ENCODE measurements around the gene EXT2. TPM values are rescaled to one million over a fixed set of nuclear protein-coding genes. Genes with fewer than 3 reads are reported as not detected.
A peak's percentile ranks its signal among the peaks of the same experiment; 100 is the strongest.

EXT2 gene
- total and polyA plus RNA-seq, 8 donors, result 14.4 to 36.3 (median 24.9) TPM

DNA sequence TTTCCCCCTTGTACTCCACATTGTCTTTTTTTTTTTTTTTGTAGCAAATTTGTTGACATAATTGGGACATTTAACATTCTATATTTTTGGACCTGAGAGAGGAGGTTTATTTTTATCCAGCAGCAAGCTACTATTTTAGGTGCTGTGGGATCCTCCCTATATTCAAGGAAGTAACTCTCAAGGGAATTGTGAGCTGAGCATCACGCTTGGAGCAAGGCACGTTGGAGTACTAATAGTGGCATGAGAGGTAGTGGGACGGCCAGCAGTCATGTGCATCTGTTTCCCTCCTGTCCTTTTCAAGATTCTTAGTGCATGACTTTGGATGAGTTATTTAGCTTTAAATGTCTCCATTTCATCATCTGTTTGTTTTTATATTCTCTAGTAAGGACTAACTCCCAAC lies 52.3 kb downstream of the EXT2 start:
- Histone ChIP-seq H3K9me3 (no peaks in the 10 kb centered on the region), H3K27me3 (no peaks in the 10 kb centered on the region), H3K27ac (no peak overlapping the region), H3K4me1 (no peaks in the 10 kb centered on the region), H3K36me3 (peaks cover 0 to 3% (median 0%) of the 10 kb centered on the region in 3 donors), H3K4me3 (no peak overlapping the region)
- 90 to 99% methylated on average over 3 of the region's 3 CpGs for WGBS, 2 donors
- TF ChIP-seq, protein P1, sequence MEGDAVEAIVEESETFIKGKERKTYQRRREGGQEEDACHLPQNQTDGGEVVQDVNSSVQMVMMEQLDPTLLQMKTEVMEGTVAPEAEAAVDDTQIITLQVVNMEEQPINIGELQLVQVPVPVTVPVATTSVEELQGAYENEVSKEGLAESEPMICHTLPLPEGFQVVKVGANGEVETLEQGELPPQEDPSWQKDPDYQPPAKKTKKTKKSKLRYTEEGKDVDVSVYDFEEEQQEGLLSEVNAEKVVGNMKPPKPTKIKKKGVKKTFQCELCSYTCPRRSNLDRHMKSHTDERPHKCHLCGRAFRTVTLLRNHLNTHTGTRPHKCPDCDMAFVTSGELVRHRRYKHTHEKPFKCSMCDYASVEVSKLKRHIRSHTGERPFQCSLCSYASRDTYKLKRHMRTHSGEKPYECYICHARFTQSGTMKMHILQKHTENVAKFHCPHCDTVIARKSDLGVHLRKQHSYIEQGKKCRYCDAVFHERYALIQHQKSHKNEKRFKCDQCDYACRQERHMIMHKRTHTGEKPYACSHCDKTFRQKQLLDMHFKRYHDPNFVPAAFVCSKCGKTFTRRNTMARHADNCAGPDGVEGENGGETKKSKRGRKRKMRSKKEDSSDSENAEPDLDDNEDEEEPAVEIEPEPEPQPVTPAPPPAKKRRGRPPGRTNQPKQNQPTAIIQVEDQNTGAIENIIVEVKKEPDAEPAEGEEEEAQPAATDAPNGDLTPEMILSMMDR (IDR thresholded peaks at IDR 0.05), result no peak
- intact Hi-C loops (cut with DNase I), result no loop called here
- FAIRE-seq (no peak), DNase-seq (no peak), ATAC-seq (no peak)

DNA sequence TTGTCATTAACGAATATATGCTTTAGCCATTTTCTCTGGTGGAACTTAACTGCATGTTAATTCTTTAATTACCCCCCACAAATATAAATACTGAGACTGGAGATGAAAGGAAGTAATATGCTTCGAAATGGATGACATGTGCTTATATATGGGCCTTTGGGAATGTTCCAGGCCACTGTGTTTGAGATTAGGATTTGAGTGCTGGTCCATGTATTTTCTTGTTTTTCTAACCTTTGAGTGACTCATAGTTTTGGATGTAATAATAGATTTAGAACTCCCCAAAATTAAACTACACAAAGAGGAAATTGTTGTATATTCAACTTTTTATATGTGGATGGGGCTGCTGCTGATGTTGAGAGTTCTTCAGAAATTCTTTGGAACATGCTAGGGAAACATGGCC lies 54.2 kb downstream of the EXT2 start:
- FAIRE-seq (no peak), DNase-seq (no peak), ATAC-seq (no peak)
- TF ChIP-seq, protein P1 (IDR thresholded peaks at IDR 0.05), result no peak
- Histone ChIP-seq H3K4me1 (no peaks in the 10 kb centered on the region), H3K9me3 (no peaks in the 10 kb centered on the region), H3K27ac (no peak overlapping the region), H3K27me3 (no peaks in the 10 kb centered on the region), H3K36me3 (no peaks in the 10 kb centered on the region), H3K4me3 (no peak overlapping the region)
- WGBS, 2 donors, result 88 to 92% methylated on average over 2 of the region's 2 CpGs
- intact Hi-C loops (cut with DNase I), result no loop called here

DNA sequence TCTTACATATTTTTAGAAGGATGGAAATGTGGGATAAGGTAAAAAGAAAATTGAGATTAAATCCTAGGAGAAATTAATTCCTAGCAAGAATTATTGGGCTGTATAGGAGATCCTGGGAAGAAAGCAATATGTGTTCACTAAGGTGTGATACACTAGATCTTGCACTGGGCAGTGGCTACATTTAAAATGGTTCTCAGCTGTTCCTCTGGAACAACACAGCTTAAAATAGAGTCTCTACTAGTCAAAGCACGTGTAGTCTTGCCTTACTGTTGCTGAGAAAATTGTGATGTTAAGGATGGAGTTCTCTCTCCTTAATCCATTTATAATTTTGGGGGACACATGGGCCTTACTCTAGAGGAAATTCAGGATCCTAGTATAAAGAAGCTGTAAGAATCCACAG lies 54.9 kb downstream of the EXT2 start:
- no peaks in the 10 kb centered on the region for H3K9me3 ChIP-seq
- WGBS, 2 donors, result 83 to 91% methylated on average over 1 of the region's 1 CpG
- H3K27ac ChIP-seq, result no peak overlapping the region
- intact Hi-C loops (cut with DNase I), result no loop called here
- H3K4me3 ChIP-seq, result no peak overlapping the region
- H3K27me3 ChIP-seq, result no peaks in the 10 kb centered on the region
- TF ChIP-seq, protein P1 (IDR thresholded peaks at IDR 0.05), result no peak
- H3K36me3 ChIP-seq, result no peaks in the 10 kb centered on the region
- DNase-seq (no peak), ATAC-seq (no peak), FAIRE-seq (no peak)
- no peaks in the 10 kb centered on the region for H3K4me1 ChIP-seq

DNA sequence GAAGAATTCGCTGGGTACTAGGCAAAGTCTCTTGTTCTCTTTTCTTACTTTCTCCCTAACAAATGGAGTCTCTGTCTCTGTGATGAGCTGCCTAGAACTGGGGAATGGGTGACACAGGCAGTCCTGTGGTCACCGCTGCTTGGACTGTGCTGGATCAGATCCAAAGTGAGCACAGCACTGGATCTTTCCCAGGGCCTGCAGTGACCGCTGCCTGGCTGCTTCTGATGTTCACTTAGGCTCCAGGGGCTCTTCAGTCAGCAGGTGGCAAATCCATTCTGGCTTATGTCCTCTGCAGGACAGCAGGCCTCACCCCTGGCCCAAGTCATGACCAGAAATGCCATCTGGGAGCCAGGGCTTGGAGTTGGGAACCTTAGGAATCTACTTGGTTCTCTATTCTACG lies 61.5 kb downstream of the EXT2 start:
- FAIRE-seq (no peak), DNase-seq (no peak), ATAC-seq (no peak)
- no peak overlapping the region for H3K4me3 ChIP-seq
- TF ChIP-seq, protein P1 (IDR thresholded peaks at IDR 0.05), result no peak
- WGBS, 2 donors, result 96 to 97% methylated on average over 4 of the region's 4 CpGs
- intact Hi-C loops (cut with DNase I), result no loop called here
- H3K9me3 ChIP-seq, result no peaks in the 10 kb centered on the region
- H3K27me3 ChIP-seq, result no peaks in the 10 kb centered on the region
- H3K36me3 ChIP-seq, result no peaks in the 10 kb centered on the region
- H3K4me1 ChIP-seq, result peaks cover 0 to 3% (median 0%) of the 10 kb centered on the region in 3 donors
- H3K27ac ChIP-seq, result no peak overlapping the region

DNA sequence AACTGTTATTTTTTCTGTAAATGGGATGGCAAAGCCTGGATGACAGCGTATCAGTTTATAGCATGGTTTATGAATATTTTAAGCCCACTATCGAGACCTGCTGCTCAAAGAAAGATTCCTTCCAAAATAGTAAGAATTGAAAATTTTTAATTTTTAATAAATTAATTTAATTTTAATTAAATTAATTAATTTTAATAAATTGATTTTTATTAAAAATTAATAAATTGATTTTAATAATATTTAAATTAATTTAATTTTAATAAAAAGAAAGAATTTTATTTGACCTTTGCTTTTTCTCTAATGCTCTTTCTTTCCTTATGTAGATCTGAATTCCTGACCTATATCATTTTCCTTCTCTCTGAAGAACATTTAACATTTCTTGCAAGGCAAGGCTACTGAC lies 62.9 kb downstream of the EXT2 start:
- H3K4me3 ChIP-seq, result no peak overlapping the region
- WGBS, 2 donors, result 98 to 99% methylated on average over 2 of the region's 2 CpGs
- H3K27me3 ChIP-seq, result no peaks in the 10 kb centered on the region
- no peaks in the 10 kb centered on the region for H3K36me3 ChIP-seq
- FAIRE-seq, result peak; percentile 85
- peaks cover 0 to 3% (median 0%) of the 10 kb centered on the region in 3 donors for H3K4me1 ChIP-seq
- DNase-seq, result no peak
- TF ChIP-seq, protein P1 (IDR thresholded peaks at IDR 0.05), result no peak
- no peak overlapping the region for H3K27ac ChIP-seq
- H3K9me3 ChIP-seq, result no peaks in the 10 kb centered on the region
- intact Hi-C loops (cut with DNase I), result no loop called here
- no peak for ATAC-seq

Data from pancreas (tissue), 10 donors.